IPS-NIHi7 (cell line): ENCODE measurements around the gene TEX52.

Experiments used
- DNase-seq: peaks from one replicate; pipeline ENCODE4 v3.0.0; 2012; ENCODE audit warnings: mixed read lengths; ENCODE audit errors: extremely low spot score

Gene TEX52

GRCh38 chr12:2832550-2833127 is 24.2 kb downstream of the TEX52 start:
- DNase-seq: no peak

GRCh38 chr12:2829275-2829674 is 27.6 kb downstream of the TEX52 start:
- DNase-seq: no peak

DNA sequence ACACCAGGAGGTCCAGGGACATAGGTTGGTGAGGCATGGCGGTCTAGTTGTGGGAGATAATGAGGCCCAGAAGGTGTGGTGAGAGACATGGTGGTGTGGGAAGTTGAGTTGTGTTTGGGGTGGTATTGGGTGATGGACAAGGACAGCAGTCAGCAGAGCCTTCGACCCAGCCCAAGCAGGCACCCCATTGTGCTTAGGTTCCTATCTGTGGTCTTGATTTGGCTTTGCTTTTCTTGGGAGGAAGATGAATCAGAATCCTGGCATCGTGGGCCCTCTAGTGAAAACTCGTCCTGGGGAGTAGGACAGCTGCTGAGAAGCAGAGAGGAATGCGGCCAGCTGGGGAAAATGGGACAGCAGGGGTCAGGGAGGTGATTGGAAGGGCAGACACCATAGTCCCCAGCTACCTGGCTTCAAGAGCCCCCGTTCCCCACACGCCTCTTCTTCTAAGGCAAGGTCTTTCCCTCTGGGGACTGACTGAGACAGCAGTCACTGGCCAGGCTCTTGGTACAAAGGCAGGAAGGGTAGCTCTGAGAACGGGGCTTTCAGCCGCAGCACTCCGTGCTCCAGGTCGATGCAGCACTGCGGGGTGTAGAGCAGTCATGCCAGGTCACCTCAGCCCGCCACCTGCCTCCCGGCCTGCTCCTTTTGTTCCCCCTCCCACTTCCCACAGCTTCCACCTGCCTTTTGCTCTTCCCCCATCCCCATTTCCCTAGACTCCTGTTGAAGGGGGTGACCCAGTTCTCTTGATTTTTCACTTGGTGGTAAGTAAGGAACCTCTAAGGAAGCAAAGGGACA is 29.9 kb downstream of the TEX52 start:
- no peak for DNase-seq

GRCh38 chr12:2826036-2826435 is 30.8 kb downstream of the TEX52 start:
- no peak for DNase-seq

- DNase-seq: peak; percentile 32
Observed at GRCh38 chr12:2825132-2825531, 31.7 kb downstream of the TEX52 start.

- no peak for DNase-seq
Observed at GRCh38 chr12:2824541-2824940, 32.3 kb downstream of the TEX52 start.

- no peak for DNase-seq
Observed at GRCh38 chr12:2823483-2823882, 33.4 kb downstream of the TEX52 start.

- peak; percentile 47 for DNase-seq
Observed at GRCh38 chr12:2820432-2820831, 36.4 kb downstream of the TEX52 start.

GRCh38 chr12:2819810-2820209 is 37.0 kb downstream of the TEX52 start:
- no peak for DNase-seq

DNA sequence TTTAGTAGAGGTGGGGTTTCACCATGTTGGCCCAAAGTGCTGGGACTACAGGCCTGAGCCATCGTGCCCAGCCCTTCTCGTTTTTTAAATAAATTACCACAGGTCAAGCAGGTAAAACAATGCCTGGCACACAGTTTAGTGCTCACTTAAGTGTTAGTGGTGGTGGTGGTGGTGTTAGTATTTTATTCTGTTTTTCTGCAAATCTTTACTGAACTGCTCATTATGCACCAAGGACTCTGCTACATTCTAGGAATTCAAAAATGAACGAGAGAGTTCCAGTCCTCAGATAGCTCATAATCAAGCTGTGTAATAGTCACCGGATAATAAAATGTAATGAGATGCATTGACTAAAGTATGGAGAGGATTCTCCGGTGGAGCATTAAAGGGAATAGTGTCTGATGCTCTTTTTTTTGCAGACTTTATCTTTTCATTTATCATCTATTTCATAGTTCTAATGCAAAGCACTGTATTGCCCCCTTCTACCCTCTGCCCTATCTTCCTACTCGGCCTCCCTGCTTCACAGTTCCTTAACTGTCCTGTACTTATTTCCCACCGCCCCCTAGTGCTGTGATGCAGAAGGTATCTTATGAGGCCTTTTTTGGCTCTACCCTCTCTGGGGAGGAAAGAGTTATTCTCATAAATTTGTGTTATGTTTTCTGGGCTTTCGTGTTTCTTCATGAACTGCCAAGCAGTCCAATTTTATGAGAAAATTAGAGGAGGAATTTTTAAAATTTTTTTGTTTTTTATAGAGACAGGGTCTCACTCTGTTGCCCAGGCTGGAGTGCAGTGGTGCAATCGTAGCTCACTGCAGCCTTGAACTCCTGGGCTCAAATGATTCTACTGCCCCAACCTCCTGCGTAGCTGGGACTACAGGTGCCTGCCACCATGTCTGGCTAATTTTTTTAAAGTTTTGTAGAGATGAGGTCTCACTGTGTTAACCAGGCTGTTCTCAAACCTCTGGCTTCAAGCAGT is 43.3 kb downstream of the TEX52 start:
- DNase-seq: peak; percentile 71

GRCh38 chr12:2812290-2813213 is 44.3 kb downstream of the TEX52 start, which contains the start of gene ITFG2:
ITFG2 (plus strand) TSS chr12:2812668; CDS start chr12:2812761, 93 bp downstream.
- peak; percentile 98 for DNase-seq

DNA sequence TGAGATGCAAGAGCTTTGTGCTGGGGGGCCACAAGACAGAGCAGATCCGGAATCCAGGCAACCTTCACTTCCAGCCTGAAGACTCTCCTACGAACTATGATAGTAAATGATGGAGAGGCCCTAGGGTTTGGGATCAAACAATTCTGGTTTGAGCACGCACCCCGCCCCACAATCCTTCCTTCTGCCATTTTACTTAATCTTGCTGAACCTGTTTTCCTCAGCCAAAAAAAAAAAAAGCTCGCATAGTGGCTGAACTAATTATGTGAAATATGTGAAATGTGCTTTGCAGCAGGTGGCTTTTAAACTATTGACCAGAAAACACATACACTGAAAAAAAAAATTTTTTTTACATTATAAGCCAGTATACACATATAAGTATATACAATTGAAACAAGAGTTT is 45.0 kb downstream of the TEX52 start:
- no peak for DNase-seq

GRCh38 chr12:2806700-2807099 is 50.1 kb downstream of the TEX52 start:
- DNase-seq: no peak

- no peak for DNase-seq
Observed at GRCh38 chr12:2805143-2805520, 51.7 kb downstream of the TEX52 start.

- no peak for DNase-seq
Observed at GRCh38 chr12:2804393-2805142, 52.3 kb downstream of the TEX52 start.

DNA sequence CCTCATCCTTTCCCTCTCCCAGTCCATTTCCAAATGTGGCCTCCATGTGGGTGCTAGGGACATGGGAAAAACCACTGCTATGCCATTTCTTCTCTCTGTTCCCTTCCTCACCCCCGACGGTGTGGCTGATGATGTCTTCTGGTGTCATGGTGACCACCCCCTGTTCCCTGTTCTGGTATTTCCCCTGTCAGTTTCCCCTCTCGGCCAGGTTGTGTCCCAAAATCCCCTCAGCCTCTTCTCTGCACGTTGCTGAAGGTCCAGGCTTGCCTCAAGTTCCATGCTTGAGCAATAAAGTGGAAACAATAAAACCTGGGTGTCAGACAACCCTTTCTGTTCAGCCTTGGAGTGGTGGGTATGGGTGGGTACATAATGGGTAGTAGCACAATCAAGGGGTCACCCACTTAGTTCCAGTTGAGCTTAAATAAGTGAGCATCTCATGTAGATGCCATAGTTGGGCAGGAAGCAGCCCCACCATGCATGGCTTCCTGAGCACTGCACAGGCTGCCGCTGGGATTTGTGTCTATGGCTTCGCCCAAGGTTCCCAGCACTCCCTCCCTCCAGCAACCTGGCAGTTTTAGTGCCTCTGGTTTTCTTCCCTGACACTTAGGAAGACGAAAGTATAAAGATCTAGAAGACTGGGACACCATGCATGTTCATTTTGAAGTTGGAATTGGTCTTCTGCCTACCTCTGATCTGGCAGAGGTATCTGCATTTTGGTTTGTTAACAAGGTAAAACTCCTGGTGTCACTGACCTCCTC is 53.0 kb downstream of the TEX52 start:
- no peak for DNase-seq

DNA sequence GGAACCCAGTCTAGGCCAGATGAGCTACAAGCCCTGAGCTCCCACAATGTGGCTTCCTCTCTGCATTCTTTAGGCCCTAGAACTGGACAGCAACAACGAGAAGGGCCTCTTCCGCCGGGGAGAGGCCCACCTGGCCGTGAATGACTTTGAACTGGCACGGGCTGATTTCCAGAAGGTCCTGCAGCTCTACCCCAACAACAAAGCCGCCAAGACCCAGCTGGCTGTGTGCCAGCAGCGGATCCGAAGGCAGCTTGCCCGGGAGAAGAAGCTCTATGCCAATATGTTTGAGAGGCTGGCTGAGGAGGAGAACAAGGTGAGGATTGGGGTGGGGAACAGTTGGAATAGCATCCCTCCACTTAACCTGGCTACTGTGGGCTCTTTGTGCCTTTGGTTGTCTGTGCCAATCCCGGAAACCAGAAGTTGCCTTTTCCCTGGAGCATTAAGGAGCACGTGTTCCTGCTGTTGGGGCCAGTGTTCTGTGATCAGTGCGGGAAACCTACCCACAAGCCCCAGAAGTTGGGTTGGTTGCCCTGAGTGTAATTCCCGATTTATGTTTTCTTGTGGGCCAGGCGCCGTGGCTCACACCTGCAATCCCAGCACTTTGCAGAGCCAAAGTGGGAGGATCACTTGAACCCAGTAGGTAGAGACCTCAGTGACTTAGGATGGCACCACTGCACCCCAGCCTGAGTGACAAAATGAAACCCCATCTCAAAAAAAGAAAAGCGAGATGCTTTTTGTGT is 55.6 kb downstream of the TEX52 start:
- DNase-seq: no peak

DNA sequence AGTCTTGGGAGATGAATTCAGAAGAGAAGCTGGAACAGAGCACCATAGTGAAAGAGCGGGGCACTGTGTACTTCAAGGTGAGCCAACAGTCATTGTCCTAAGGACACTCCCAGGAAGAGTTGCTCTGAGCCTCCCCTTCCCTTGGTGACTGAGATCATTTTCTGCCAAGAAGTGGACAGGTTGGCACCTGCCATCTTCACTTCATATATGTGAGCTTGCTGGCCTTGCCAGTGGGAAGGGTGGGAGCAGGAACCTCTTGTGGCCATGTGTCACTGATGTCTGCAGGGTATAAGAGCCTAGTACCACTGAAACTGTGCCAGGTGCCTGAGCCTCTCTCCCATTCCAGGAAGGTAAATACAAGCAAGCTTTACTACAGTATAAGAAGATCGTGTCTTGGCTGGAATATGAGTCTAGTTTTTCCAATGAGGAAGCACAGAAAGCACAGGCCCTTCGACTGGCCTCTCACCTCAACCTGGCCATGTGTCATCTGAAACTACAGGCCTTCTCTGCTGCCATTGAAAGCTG is 56.7 kb downstream of the TEX52 start:
- no peak for DNase-seq
